NCI-H187 treated with DMSO at 0.1 percent for 48 hours (cell line): Measurements from ENCODE around the gene FOXP1.

Experiments
- DNase-seq: peaks from one replicate; lab custom pipeline; 2025; lab: John Stamatoyannopoulos, UW

FOXP1 gene

GRCh38 chr3:71505767-71506350 is 77.7 kb downstream of the FOXP1 start:
- DNase-seq = no peak

DNA sequence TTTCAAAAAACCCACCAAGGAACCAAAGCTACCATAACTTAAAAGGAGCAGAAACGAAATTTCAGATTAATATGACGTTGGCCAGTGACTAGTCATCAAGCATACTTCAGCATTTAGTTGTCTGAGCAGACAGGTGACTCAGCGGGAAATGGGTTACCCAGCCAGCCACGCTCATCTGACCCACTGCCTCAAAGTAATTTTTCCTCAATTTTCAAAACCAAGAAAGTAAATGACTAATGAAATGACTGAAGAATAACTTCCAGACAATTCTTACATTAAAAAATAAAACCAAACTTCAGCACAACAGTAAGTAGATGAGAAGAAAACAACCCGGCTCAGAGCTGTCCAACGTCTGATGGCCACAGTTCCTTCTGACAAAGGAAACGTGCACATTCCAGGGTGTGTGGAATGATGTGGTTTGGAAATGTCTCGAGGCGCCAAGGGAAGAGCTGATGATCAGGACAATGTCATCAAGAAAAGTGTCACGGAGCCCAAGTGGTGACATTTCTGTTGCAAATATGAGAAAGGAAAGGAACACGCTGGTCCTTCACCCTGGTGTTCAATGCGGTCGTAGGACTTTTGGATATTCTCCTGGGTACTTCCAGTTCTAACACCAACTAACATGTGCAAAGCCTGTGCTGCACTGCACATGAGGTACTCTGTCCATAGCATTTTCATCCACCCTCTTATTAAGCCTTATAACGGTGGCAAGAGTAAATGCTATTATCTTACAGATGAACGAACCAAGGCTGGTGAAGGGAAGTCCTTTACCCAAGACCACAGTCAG is 79.1 kb downstream of the FOXP1 start:
- DNase-seq = no peak

DNA sequence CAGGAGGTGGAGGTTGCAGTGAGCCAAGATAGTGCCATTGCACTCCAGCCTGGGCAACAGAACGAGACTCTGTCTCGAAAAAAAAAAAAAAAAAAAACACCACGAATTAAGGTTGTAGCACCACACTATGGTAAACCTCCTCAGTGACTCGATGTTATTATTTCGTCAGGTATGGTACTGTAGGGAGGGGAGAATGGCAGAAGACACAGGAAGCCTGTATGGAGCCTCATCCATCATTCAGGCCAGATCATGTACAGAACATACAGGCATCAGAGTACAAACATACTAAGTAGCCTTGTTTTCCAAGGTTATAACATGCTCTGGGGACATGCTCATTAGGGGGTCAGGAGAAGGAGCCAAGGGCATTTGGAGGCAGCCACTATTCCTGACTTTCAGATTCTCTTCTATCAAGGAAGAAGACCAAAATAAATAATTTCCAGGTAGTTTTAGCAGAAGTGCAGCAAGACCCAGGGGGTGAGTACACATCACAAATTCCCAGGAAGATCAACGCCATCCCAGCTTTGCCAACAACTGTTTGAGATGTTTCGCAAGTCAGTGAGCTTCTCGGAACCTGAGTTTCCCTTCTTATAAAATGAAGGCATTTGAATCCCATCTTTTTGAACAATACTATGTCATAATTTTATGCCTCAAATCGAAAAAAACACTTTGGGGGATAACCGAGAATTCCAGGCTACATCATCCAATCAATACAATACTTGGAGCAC is 79.8 kb downstream of the FOXP1 start:
- DNase-seq = no peak

GRCh38 chr3:71502066-71502625 is 81.4 kb downstream of the FOXP1 start:
- DNase-seq = no peak

- no peak for DNase-seq
Observed at GRCh38 chr3:71500696-71501095, 82.8 kb downstream of the FOXP1 start.

- no peak for DNase-seq
Observed at GRCh38 chr3:71499227-71499876, 84.2 kb downstream of the FOXP1 start.

DNA sequence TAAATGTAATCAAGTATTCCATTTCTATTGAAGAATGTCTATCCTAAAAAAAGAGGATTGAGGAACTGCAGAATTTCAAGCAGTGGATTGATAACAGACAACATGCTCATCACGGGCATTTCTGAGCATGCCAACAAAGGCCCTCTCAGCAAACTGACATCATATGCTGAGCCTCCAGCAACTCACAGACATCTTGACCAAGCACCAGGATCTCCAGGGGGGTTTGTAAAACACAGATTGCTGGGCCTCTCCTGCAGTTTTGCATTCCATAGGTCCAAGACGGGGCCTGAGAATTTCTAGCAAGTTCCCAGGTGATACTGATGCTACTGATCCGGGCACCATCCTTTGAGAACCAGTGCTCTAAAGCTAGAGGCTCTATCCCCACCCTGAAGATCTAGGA is 85.0 kb downstream of the FOXP1 start:
- DNase-seq = no peak

DNA sequence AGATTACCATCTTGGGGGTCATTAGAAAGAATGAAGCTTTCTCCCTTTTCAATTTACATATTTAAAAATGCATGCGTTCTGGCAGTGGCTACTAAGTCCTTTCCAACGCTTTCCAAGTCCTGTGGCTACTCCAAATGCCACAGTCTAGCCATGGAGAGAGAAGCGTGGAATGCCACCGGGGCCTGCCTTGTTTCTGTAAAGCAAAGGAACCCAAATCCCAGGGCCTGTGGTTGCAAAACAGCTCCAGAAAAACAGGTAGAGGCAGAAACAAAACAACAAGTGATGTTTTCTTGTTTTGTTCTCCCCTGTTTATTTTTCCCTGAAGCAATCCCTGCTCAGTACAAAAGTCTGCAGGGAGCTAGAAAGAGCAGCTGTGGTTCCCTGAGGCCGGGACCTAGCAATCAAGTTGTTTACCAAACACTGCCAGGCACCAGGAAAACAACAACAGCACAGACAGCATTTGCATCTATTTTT is 85.5 kb downstream of the FOXP1 start:
- no peak for DNase-seq

- no peak for DNase-seq
Observed at GRCh38 chr3:71497367-71497897, 86.1 kb downstream of the FOXP1 start.

DNA sequence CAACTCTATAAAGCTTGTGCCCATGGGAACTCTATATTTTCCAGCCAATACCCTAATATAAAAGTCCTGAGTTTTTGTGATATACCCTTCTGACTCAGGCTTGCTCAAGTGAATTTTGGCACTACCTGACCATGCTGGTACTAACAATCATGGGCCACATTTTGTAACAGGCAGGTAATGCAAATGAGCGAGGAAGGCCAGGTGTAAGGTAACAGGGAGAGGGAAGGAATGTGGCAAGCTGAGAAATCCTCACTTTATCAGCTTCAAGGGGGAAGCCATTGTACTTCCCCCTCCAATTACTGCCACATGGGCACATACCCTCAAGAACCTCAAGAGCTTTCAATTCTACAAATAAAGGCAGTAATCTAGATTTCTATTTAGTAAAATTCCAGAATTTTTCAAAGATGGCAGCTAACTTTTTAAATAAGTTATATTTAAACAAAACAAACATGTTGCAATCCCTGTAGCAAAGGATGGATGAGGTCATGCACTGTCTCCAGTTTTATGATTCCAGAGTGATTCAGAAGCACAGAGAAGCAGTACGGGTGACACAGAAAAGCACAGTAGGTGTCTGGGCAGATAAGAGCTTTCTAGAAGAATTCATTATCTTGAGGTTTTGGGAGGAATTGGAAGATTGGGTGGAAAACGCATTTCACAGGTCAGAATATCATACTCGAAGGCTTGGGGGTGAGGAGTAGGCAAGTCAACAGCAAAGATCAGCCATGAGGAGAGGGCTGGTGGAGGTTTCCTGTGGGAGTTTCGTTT is 87.6 kb downstream of the FOXP1 start:
- no peak for DNase-seq

- DNase-seq = no peak
Observed at GRCh38 chr3:71494212-71494611, 89.3 kb downstream of the FOXP1 start.

- no peak for DNase-seq
Observed at GRCh38 chr3:71492974-71493771, 90.4 kb downstream of the FOXP1 start.

GRCh38 chr3:71492566-71492965 is 91.0 kb downstream of the FOXP1 start:
- DNase-seq = no peak

DNA sequence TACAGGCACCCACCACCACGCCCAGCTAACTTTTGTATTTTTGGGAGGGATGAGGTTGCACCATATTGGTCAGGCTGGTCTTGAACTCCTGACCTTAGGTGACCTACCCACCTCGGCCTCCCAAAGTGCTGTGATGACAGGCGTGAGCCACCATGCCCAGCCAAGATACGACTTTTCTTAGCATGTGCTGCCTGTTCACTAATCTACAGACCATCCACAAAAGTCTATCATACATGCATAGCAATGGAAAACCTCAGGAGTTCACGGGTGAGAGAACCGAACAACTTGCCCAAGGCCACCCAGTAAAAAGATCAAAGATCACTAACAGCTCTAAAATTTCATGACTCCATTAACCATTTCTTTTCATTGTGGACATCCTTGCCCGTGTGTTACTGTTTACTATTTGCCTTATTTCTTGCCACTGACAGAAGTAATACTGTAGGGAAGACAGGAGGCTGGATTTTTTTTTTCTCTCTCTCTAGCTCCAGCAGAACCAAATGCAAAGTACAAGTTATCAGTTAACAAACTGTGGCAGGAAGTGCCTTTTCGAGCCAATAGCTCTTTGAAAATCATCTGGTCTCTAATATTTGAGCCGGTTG is 92.3 kb downstream of the FOXP1 start:
- DNase-seq = no peak

- DNase-seq = no peak
Observed at GRCh38 chr3:71490692-71491091, 92.8 kb downstream of the FOXP1 start.

DNA sequence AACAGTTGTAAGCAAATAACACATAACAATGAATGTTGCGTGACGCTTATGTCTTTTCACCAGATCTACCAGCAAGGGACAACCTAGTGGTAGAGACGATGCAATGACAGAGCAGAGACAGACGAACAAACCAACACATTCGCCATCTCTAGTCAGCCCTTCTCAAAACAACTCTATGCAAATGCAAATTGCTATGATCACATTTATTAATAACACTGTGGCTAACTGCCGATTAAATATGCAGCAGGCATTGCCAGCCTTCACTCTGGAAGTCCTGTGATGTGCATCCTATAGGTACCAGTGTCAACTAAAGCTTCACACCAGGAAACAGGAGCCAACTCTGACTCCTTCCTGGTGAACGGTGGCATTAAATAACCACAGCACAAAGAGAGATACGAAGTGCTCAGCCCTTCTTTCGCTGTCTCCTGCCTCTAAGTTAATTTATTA is 94.2 kb downstream of the FOXP1 start:
- DNase-seq = no peak

- DNase-seq = no peak
Observed at GRCh38 chr3:71488882-71489281, 94.6 kb downstream of the FOXP1 start.

- DNase-seq = no peak
Observed at GRCh38 chr3:71488391-71488809, 95.1 kb downstream of the FOXP1 start.

DNA sequence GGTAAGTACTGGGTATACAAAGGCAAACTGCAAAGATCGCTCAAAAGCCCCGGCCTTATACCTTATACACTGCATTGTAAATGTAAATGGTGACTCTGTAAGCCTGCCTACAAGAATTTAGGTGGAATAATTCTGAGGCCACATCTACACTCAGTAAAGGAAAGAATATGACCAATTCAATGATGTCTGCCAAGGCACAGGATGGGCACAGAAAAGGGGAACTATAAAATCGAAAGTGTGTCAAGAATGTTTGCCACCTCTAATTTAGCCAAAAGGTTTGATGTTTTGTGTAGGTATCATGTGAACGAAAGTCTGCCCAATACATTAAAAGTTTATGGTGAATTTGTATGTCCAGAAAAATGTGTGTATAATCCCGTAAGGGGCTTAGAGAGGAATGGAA is 96.1 kb downstream of the FOXP1 start:
- DNase-seq = no peak

- no peak for DNase-seq
Observed at GRCh38 chr3:71486831-71487230, 96.7 kb downstream of the FOXP1 start.
